IMR-90 (cell line): Measurements from ENCODE around the gene ODF2. TPM values are rescaled to one million over a fixed set of nuclear protein-coding genes. Genes with fewer than 3 reads are reported as not detected.
A peak's percentile ranks its signal among the peaks of the same experiment; 100 is the strongest.

Experiments
- ATAC-seq: fragments of 200-7000 bp; cut with Tn5 transposase; 2 replicates; pipeline ENCODE4 v1.9.1; 2020; ENCODE audit warnings: low read depth, mild to moderate bottlenecking, moderate library complexity
- BruUV-seq: library from RNA; stranded (reverse); fragments of 400-500 nt; replicated peaks from 2 replicates; lab custom pipeline; 2021; lab: Mats Ljungman, UMichigan
- CTCF ChIA-PET: fragments of 300-600 bp; formaldehyde crosslinking; extraction: SDS; loops from one replicate; lab custom pipeline; 2021; ENCODE audit warnings: antibody characterized with exemption; lab: Yijun Ruan, JAX
- POLR2A ChIA-PET: fragments of 300-600 bp; sonication (Branson Sonifier 250); formaldehyde crosslinking; loops from one replicate; lab custom pipeline; 2022; ENCODE audit warnings: antibody characterized with exemption; ENCODE audit not compliant: unreplicated experiment; lab: Charles Lee
- DNase-seq: peaks from one replicate; pipeline ENCODE4 v3.0.0; 2013
- H2AFZ ChIP-seq: replicated peaks from 2 replicates; pipeline ENCODE3; 2013; ENCODE audit warnings: low read length, mild to moderate bottlenecking; ENCODE audit not compliant: poor library complexity
- H2AK5ac ChIP-seq: 2 replicates; pipeline ENCODE4 v1.6.1; 2013; ENCODE audit warnings: low read depth, low read length, inconsistent platforms
- H2AK9ac ChIP-seq: replicated peaks from 2 replicates; pipeline ENCODE3; 2013; ENCODE audit warnings: mild to moderate bottlenecking, low read depth, low read length, moderate library complexity; ENCODE audit not compliant: poor library complexity
- H2BK120ac ChIP-seq: 2 replicates; pipeline ENCODE4 v1.6.1; 2013; ENCODE audit warnings: low read depth, low read length, inconsistent platforms
- H2BK15ac ChIP-seq: 3 replicates; pipeline ENCODE4 v1.6.1; 2013; ENCODE audit warnings: low read depth, low read length, inconsistent platforms
- H2BK20ac ChIP-seq: 2 replicates; pipeline ENCODE4 v1.6.1; 2013; ENCODE audit warnings: low read depth, mild to moderate bottlenecking, inconsistent platforms, low read length, moderate library complexity
- H2BK5ac ChIP-seq: 2 replicates; pipeline ENCODE4 v1.6.1; 2013; ENCODE audit warnings: mild to moderate bottlenecking, low read depth, low read length, inconsistent platforms; ENCODE audit not compliant: poor library complexity, severe bottlenecking
- H3K14ac ChIP-seq: replicated peaks from 2 replicates; pipeline ENCODE4 v1.6.1; 2013; ENCODE audit warnings: low read depth, low read length, inconsistent platforms
- H3K18ac ChIP-seq: 2 replicates; pipeline ENCODE4 v1.6.1; 2013; ENCODE audit warnings: low read depth, low read length, control low read depth
- H3K23ac ChIP-seq: 2 replicates; pipeline ENCODE4 v1.6.1; 2013; ENCODE audit warnings: low read depth, low read length, inconsistent platforms
- H3K27ac ChIP-seq: 2 replicates; pipeline ENCODE4 v1.5.1; 2013; ENCODE audit warnings: mild to moderate bottlenecking, control low read depth, low read length; ENCODE audit not compliant: insufficient read depth
- H3K27me3 ChIP-seq: 2 replicates; pipeline ENCODE4 v1.6.1; 2013; ENCODE audit warnings: low read length; ENCODE audit not compliant: control insufficient read depth, insufficient read depth
- H3K36me3 ChIP-seq: 2 replicates; pipeline ENCODE4 v1.6.1; 2013; ENCODE audit warnings: low read length, mixed read lengths; ENCODE audit not compliant: control insufficient read depth, insufficient read depth
- H3K4ac ChIP-seq: 2 replicates; pipeline ENCODE4 v1.6.1; 2013; ENCODE audit warnings: low read depth, low read length, inconsistent platforms
- H3K4me1 ChIP-seq: 2 replicates; pipeline ENCODE4 v1.6.1; 2013; ENCODE audit warnings: low read length, mixed read lengths; ENCODE audit not compliant: control insufficient read depth, insufficient read depth
- H3K4me2 ChIP-seq: 2 replicates; pipeline ENCODE4 v1.6.1; 2013; ENCODE audit warnings: low read depth, mild to moderate bottlenecking, control low read depth, low read length, moderate library complexity
- H3K4me3 ChIP-seq: 2 replicates; pipeline ENCODE4 v1.5.1; 2013; ENCODE audit warnings: low read depth, mild to moderate bottlenecking, control low read depth, low read length, moderate library complexity; ENCODE audit not compliant: insufficient read depth
- H3K56ac ChIP-seq: 2 replicates; pipeline ENCODE4 v1.6.1; 2013; ENCODE audit warnings: low read length, inconsistent platforms; ENCODE audit not compliant: insufficient read depth; ENCODE audit errors: extremely low read depth
- H3K79me1 ChIP-seq, 2 experiments: 2 replicates each; pipeline ENCODE4 v1.6.1; 2013; ENCODE audit warnings: low read length in 2 of 2, inconsistent platforms in 1 of 2, low read depth in 1 of 2
- H3K9ac ChIP-seq: 2 replicates; pipeline ENCODE4 v1.6.1; 2013; ENCODE audit warnings: low read depth, low read length, control low read depth
- H3K9me1 ChIP-seq: 2 replicates; pipeline ENCODE4 v1.6.1; 2013; ENCODE audit warnings: low read length, inconsistent platforms; ENCODE audit not compliant: insufficient read depth
- H3K9me3 ChIP-seq: 2 replicates; pipeline ENCODE4 v1.6.1; 2013; ENCODE audit warnings: low read length; ENCODE audit not compliant: control insufficient read depth, insufficient read depth
- H4K20me1 ChIP-seq: 2 replicates; pipeline ENCODE4 v1.6.1; 2013; ENCODE audit warnings: low read length, inconsistent platforms; ENCODE audit not compliant: insufficient read depth
- H4K5ac ChIP-seq: 2 replicates; pipeline ENCODE4 v1.6.1; 2013; ENCODE audit warnings: mild to moderate bottlenecking, low read depth, low read length, control low read depth
- H4K8ac ChIP-seq, 2 experiments: 2 replicates each; pipeline ENCODE4 v1.6.1; 2013; ENCODE audit warnings: low read depth in 2 of 2, low read length in 2 of 2, control low read depth in 1 of 2, inconsistent platforms in 1 of 2
- H4K91ac ChIP-seq: 2 replicates; pipeline ENCODE4 v1.6.1; 2013; ENCODE audit warnings: low read depth, low read length, inconsistent platforms; ENCODE audit not compliant: insufficient read depth
- BHLHE40 ChIP-seq: fragments of 150-350 bp; IDR thresholded peaks from 2 replicates; pipeline ENCODE4 v1.6.1; 2016; ENCODE audit warnings: mild to moderate bottlenecking, low read depth, low read length
- CEBPB ChIP-seq: IDR thresholded peaks from 2 replicates; pipeline ENCODE4 v1.6.1; 2012; ENCODE audit warnings: low read depth, low read length, improper control_type of control experiment
- CHD1 ChIP-seq: IDR thresholded peaks from 2 replicates; pipeline ENCODE4 v1.6.1; 2012; ENCODE audit warnings: low read depth, low read length, improper control_type of control experiment
- ELK1 ChIP-seq: fragments of 150-350 bp; IDR thresholded peaks from 2 replicates; pipeline ENCODE4 v1.6.1; 2016; ENCODE audit warnings: low read depth, mild to moderate bottlenecking, low read length, moderate library complexity, borderline replicate concordance
- FOS ChIP-seq: fragments of 150-350 bp; IDR thresholded peaks from 2 replicates; pipeline ENCODE4 v1.6.1; 2016; ENCODE audit warnings: low read depth, low read length
- MAFK ChIP-seq: IDR thresholded peaks from 2 replicates; pipeline ENCODE4 v1.6.1; 2012; ENCODE audit warnings: low read depth, low read length, improper control_type of control experiment
- MAZ ChIP-seq: IDR thresholded peaks from 2 replicates; pipeline ENCODE4 v1.6.1; 2012; ENCODE audit warnings: low read depth, mild to moderate bottlenecking, low read length, improper control_type of control experiment, moderate library complexity, borderline replicate concordance
- MXI1 ChIP-seq: IDR thresholded peaks from 2 replicates; pipeline ENCODE4 v1.6.1; 2012; ENCODE audit warnings: low read depth, mild to moderate bottlenecking, low read length, moderate library complexity, borderline replicate concordance
- NFE2L2 ChIP-seq: fragments of 150-350 bp; IDR thresholded peaks from 2 replicates; pipeline ENCODE4 v1.6.1; 2016; ENCODE audit warnings: low read depth, mild to moderate bottlenecking, low read length
- POLR2A ChIP-seq: IDR thresholded peaks from 2 replicates; pipeline ENCODE4 v1.6.1; 2012; ENCODE audit warnings: mild to moderate bottlenecking, low read depth, low read length
- RAD21 ChIP-seq: IDR thresholded peaks from 2 replicates; pipeline ENCODE4 v1.6.1; 2012; ENCODE audit warnings: low read length, improper control_type of control experiment
- RCOR1 ChIP-seq: IDR thresholded peaks from 2 replicates; pipeline ENCODE4 v1.6.1; 2012; ENCODE audit warnings: mild to moderate bottlenecking, low read length, improper control_type of control experiment; ENCODE audit not compliant: insufficient replicate concordance
- RFX5 ChIP-seq: IDR thresholded peaks from 2 replicates; pipeline ENCODE4 v1.8.0; 2012; ENCODE audit warnings: low read depth, mild to moderate bottlenecking, low read length, moderate library complexity
- SMC3 ChIP-seq: fragments of 150-350 bp; IDR thresholded peaks from 2 replicates; pipeline ENCODE4 v1.6.1; 2016; ENCODE audit warnings: low read depth, mild to moderate bottlenecking, antibody characterized with exemption, low read length, moderate library complexity
- WGBS, 2 experiments: methylation state at CpG; one replicate each; pipeline versions ENCODE4 v1.1.5 to v1.1.7; 2013; ENCODE audit warnings: missing lambda C conversion rate in 2 of 2; ENCODE audit not compliant: insufficient read length in 1 of 2; ENCODE audit errors: extremely low coverage in 2 of 2; 5-methylcytosine and 5-hydroxymethylcytosine counted together
- dilution Hi-C: fragments of 300-500 bp; cut with HindIII; formaldehyde crosslinking; loops from one replicate; pipeline ENCODE4 v1.14.3; 2018; ENCODE audit warnings: low sequenced_read_pairs; ENCODE audit not compliant: unreplicated experiment
- in situ Hi-C: fragments of 300-500 bp; cut with MboI; formaldehyde crosslinking; loops from 3 replicates; pipeline ENCODE4 v1.14.3; 2019; ENCODE audit warnings: low sequenced_read_pairs, inconsistent platforms, mixed read lengths
- intact Hi-C: fragments of 100-400 bp; cut with micrococcal nuclease; formaldehyde crosslinking; loops from 2 replicates; pipeline ENCODE4 v1.10.0; 2022
- polyA plus RNA-seq, 3 experiments: library from polyadenylated mRNA; depleted of rRNA; stranded (reverse); fragments of >200 nt; gene quantifications; 2 replicates each; pipeline ENCODE4 v1.2.3, GENCODE V29; 2012; ENCODE audit warnings: low replicate concordance in 1 of 3
- total RNA-seq: library from RNA; depleted of rRNA; stranded (reverse); fragments of >200 nt; gene quantifications from 2 replicates; pipeline ENCODE4 v1.2.3, GENCODE V29; 2012
- TF ChIP-seq, protein P1 (sequence below): fragments of 150-350 bp; IDR thresholded peaks from 2 replicates; pipeline ENCODE4 v1.6.1; 2017; ENCODE audit warnings: mild to moderate bottlenecking, antibody characterized with exemption, low read length, low read depth
- TF ChIP-seq, protein P2 (sequence below): conservative IDR thresholded peaks from 2 replicates; pipeline ENCODE4 v1.5.1; 2012; ENCODE audit warnings: mild to moderate bottlenecking, low read depth, low read length, improper control_type of control experiment

ODF2 gene
- total and polyA plus RNA-seq, 2 of the 4 experiments (the other 2 are of a cell fraction) = 40.2 to 46.4 TPM

DNA sequence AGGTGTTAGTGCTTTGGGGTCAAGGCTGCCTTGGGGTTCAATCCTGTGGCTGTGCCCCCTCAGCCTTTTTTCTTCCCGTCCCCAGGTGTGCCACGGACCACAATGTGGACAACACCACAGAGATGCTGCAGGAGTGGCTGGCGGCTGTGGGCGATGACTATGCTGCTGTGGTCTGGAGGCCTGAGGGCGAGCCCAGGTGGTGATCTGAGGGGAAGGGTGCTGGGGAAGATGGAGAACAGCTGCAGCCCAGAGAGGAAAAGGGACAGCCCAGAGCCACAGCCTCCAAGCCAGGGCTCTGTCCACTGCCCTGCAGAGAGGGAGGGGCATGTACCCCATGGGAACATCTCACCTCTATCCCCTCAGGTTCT lies 33.0 kb upstream of the ODF2 start:
- peaks cover 7% of the 10 kb centered on the region for H3K4me1 ChIP-seq
- no peak overlapping the region for H2AK5ac ChIP-seq
- no peak overlapping the region for H3K9ac ChIP-seq
- H2AK9ac ChIP-seq = peak overlapping the region; percentile 60
- H3K27ac ChIP-seq = no peak overlapping the region
- BruUV-seq = no TSS peak
- H3K4me2 ChIP-seq = no peak overlapping the region
- peaks cover 4 to 20% of the 10 kb centered on the region in 2 experiments; a peak in 3 of 4 replicates for H3K79me1 ChIP-seq
- no peaks in the 10 kb centered on the region for H3K27me3 ChIP-seq
- H3K4me3 ChIP-seq = no peak overlapping the region
- H3K56ac ChIP-seq = no peak overlapping the region
- dilution Hi-C loops = no loop called here
- no peak overlapping the region for H3K23ac ChIP-seq
- no peak for TF ChIP-seq NFE2L2
- TF ChIP-seq, protein P1, sequence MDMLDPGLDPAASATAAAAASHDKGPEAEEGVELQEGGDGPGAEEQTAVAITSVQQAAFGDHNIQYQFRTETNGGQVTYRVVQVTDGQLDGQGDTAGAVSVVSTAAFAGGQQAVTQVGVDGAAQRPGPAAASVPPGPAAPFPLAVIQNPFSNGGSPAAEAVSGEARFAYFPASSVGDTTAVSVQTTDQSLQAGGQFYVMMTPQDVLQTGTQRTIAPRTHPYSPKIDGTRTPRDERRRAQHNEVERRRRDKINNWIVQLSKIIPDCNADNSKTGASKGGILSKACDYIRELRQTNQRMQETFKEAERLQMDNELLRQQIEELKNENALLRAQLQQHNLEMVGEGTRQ = no peak
- TF ChIP-seq POLR2A = no peak
- no peak for TF ChIP-seq BHLHE40
- TF ChIP-seq CHD1 = no peak
- TF ChIP-seq, protein P2, sequence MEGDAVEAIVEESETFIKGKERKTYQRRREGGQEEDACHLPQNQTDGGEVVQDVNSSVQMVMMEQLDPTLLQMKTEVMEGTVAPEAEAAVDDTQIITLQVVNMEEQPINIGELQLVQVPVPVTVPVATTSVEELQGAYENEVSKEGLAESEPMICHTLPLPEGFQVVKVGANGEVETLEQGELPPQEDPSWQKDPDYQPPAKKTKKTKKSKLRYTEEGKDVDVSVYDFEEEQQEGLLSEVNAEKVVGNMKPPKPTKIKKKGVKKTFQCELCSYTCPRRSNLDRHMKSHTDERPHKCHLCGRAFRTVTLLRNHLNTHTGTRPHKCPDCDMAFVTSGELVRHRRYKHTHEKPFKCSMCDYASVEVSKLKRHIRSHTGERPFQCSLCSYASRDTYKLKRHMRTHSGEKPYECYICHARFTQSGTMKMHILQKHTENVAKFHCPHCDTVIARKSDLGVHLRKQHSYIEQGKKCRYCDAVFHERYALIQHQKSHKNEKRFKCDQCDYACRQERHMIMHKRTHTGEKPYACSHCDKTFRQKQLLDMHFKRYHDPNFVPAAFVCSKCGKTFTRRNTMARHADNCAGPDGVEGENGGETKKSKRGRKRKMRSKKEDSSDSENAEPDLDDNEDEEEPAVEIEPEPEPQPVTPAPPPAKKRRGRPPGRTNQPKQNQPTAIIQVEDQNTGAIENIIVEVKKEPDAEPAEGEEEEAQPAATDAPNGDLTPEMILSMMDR = no peak
- no peak for TF ChIP-seq CEBPB
- TF ChIP-seq SMC3 = no peak
- no peak for TF ChIP-seq MXI1
- TF ChIP-seq RAD21 = no peak
- TF ChIP-seq MAZ = no peak
- TF ChIP-seq ELK1 = no peak
- TF ChIP-seq RFX5 = no peak
- TF ChIP-seq RCOR1 = no peak
- TF ChIP-seq MAFK = no peak
- no peak for TF ChIP-seq FOS
- no peaks in the 10 kb centered on the region for H3K9me1 ChIP-seq
- in situ Hi-C loops = no loop called here
- no peak overlapping the region for H4K5ac ChIP-seq
- CTCF ChIA-PET = no interaction called here
- peaks cover 3% of the 10 kb centered on the region; the same call in 1 of the 2 replicates for H3K36me3 ChIP-seq
- POLR2A ChIA-PET = no interaction called here
- no peaks in the 10 kb centered on the region for H3K9me3 ChIP-seq
- no peak overlapping the region for H4K8ac ChIP-seq
- DNase-seq = no peak
- no peak overlapping the region for H2AFZ ChIP-seq
- 89% methylated on average over 4 of the region's 5 CpGs; no CpG with 5 or more reads in 1 of the 2 experiments for WGBS, 2 experiments
- intact Hi-C loops = no loop called here
- H2BK20ac ChIP-seq = no peak overlapping the region
- H4K91ac ChIP-seq = no peak overlapping the region
- H3K18ac ChIP-seq = no peak overlapping the region
- no peak overlapping the region for H3K4ac ChIP-seq
- H4K20me1 ChIP-seq = no peaks in the 10 kb centered on the region
- no peak for ATAC-seq
- H2BK5ac ChIP-seq = no peak overlapping the region
- H3K14ac ChIP-seq = no peak overlapping the region
- no peak overlapping the region for H2BK120ac ChIP-seq
- H2BK15ac ChIP-seq = no peak overlapping the region
